Measurements from ENCODE around the gene RIN3. TPM values are rescaled to one million over a fixed set of nuclear protein-coding genes. Genes with fewer than 3 reads are reported as not detected.
"Not testable (repeated sequence)": the region's sequence is repeated elsewhere in the genome, so short reads cannot be mapped to it uniquely, and the experiment has no call there.

RIN3 gene
- total and polyA plus RNA-seq, 12 donors = 3.9 to 63.2 (median 30.3) TPM

DNA sequence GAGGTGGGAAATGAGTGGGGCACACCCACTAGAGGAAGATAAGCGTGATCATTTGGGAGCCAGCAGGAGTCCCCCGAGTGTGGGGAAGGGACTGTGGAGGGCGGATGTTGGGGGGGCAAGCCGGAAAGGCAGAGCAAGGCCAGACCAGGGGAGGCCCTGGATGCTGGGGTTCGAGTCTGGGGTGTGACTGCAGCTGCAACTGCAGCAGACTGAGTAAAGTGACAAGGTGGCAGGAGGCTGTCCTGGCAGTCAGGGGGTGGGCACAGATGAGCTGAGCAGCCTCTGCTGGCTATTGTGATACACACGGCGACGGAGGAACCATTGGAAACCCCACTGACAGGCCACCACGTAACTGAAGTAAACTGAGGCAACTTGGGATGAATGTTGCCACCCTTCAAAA, 124.7 kb downstream of the RIN3 start:
- no peak overlapping the region for H3K4me3 ChIP-seq
- DNase-seq = no peak
- H3K27me3 ChIP-seq = no peaks in the 10 kb centered on the region
- no peak overlapping the region for H3K27ac ChIP-seq
- intact Hi-C loops (cut with DNase I) = no loop called here
- TF ChIP-seq, protein P1, sequence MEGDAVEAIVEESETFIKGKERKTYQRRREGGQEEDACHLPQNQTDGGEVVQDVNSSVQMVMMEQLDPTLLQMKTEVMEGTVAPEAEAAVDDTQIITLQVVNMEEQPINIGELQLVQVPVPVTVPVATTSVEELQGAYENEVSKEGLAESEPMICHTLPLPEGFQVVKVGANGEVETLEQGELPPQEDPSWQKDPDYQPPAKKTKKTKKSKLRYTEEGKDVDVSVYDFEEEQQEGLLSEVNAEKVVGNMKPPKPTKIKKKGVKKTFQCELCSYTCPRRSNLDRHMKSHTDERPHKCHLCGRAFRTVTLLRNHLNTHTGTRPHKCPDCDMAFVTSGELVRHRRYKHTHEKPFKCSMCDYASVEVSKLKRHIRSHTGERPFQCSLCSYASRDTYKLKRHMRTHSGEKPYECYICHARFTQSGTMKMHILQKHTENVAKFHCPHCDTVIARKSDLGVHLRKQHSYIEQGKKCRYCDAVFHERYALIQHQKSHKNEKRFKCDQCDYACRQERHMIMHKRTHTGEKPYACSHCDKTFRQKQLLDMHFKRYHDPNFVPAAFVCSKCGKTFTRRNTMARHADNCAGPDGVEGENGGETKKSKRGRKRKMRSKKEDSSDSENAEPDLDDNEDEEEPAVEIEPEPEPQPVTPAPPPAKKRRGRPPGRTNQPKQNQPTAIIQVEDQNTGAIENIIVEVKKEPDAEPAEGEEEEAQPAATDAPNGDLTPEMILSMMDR (IDR thresholded peaks at IDR 0.05) = no peak
- TF ChIP-seq POLR2A (IDR thresholded peaks at IDR 0.05) = no peak
- H3K36me3 ChIP-seq (replicated peaks in 1 of 2) = no peaks in the 10 kb centered on the region
- peaks cover 0 to 2% of the 10 kb centered on the region in 2 donors for H3K4me1 ChIP-seq (replicated peaks in 1 of 2)
- no peaks in the 10 kb centered on the region for H3K9me3 ChIP-seq (replicated peaks in 1 of 3)
- WGBS, 4 donors = 83 to 95% (median 93%) methylated on average over 8 to 9 of the region's 9 CpGs

DNA sequence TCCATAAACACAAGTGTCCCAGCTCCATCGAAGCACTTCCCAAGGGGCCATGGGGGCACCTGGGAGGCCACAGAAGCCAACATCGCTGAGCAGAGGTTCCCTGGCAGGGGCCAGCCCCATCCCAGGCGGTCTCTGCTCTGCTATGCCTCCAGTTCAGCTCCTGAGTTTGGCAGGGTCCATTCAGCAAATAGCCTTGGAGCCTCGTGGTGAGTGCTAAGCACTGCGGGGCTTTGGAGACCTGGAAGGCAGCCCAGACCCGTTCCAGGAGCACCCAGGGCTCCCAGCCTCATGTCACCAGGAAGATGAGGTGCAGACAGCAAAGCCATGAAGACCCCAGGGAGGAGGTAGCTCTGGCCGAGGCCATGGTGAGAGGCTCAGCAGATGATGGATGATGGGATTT, 125.3 kb downstream of the RIN3 start:
- no peak overlapping the region for H3K27ac ChIP-seq
- peak in 1 of 7 donors; percentile 31 for DNase-seq
- 58 to 65% (median 62%) methylated on average over 3 to 7 of the region's 7 CpGs for WGBS, 4 donors
- intact Hi-C loops (cut with DNase I) = no loop called here
- TF ChIP-seq, protein P1 (IDR thresholded peaks at IDR 0.05) = no peak
- TF ChIP-seq POLR2A (IDR thresholded peaks at IDR 0.05) = no peak
- H3K9me3 ChIP-seq (replicated peaks in 1 of 3) = no peaks in the 10 kb centered on the region
- H3K27me3 ChIP-seq = no peaks in the 10 kb centered on the region
- no peak overlapping the region for H3K4me3 ChIP-seq
- H3K36me3 ChIP-seq (replicated peaks in 1 of 2) = no peaks in the 10 kb centered on the region
- H3K4me1 ChIP-seq (replicated peaks in 1 of 2) = no peaks in the 10 kb centered on the region

DNA sequence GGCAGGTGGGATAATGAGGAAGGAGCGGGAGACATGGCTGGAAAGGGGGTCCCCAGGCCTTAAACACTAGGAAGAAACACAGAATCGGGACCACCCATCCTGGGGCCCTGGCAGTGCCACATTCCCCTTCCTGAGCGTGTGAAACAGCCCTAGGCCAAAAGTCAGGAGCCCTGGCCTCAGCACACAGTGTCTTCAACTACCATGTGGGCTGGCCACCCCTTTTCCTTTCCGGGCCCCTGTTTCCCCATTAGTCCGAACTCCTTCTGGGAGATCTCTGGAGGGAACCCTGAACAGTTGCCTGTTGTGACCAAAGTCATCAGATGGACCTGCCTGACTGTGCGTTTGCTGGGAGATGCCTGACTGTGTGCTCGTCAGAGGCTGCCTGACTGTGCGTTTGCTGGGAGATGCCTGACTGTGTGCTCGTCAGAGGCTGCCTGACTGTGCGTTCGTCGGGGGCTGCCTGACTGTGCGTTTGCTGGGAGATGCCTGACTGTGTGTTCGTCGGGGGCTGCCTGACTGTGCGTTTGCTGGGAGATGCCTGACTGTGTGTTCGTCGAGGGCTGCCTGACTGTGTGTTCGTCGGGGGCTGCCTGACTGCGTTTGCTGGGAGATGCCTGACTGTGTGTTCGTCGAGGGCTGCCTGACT, 126.0 kb downstream of the RIN3 start:
- not testable (repeated sequence) for DNase-seq

DNA sequence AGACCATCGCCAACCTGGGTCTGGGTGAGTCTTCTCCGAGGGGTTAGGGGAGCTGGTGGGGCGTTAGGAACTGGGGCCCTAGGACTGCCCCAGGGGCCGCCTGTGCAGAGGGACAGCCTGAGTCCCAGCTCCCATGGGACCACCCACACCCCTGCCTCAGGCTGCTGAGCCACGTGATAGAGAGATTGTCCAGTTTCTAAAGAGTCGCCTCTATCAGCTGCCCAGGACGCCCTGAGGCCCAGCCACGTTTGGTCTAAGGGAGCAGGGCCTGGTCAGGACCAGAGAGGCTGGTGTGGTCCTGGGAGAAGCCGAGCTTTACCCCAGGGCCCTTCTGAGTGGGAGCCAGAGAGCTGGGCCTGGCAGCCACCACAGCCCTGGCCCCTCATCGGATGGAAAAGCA, 127.7 kb downstream of the RIN3 start:
- TF ChIP-seq POLR2A (IDR thresholded peaks at IDR 0.05) = no peak
- TF ChIP-seq, protein P1 (IDR thresholded peaks at IDR 0.05) = no peak
- H3K27ac ChIP-seq = no peak overlapping the region
- intact Hi-C loops (cut with DNase I) = no loop called here
- DNase-seq = no peak
- H3K4me1 ChIP-seq (replicated peaks in 1 of 2) = no peaks in the 10 kb centered on the region
- H3K4me3 ChIP-seq = no peak overlapping the region
- no peaks in the 10 kb centered on the region for H3K9me3 ChIP-seq (replicated peaks in 1 of 3)
- no peaks in the 10 kb centered on the region for H3K27me3 ChIP-seq
- no peaks in the 10 kb centered on the region for H3K36me3 ChIP-seq (replicated peaks in 1 of 2)
- WGBS, 4 donors = 94 to 100% (median 95%) methylated on average over 4 to 10 of the region's 10 CpGs

More for the DNA sequence above, 126.0 kb downstream of the RIN3 start:
- H3K27me3 ChIP-seq; H3K9me3 ChIP-seq (replicated peaks in 1 of 3); H3K27ac ChIP-seq; H3K4me3 ChIP-seq; H3K36me3 ChIP-seq (replicated peaks in 1 of 2); intact Hi-C loops (cut with DNase I); H3K4me1 ChIP-seq (replicated peaks in 1 of 2): not testable (repeated sequence)
- 92 to 98% (median 96%) methylated on average over 8 to 23 of the region's 23 CpGs for WGBS, 4 donors

Data from adrenal gland (tissue), 12 donors.